Lower lobe of right lung (tissue), 2 donors: ENCODE data around the gene PDZRN4. TPM values are rescaled to one million over a fixed set of nuclear protein-coding genes. Genes with fewer than 3 reads are reported as not detected.

Source experiments
- ATAC-seq, 2 donors: fragments of 200-7000 bp; cut with Tn5 transposase; one replicate each; pipeline ENCODE4 v1.9.1; 2020 to 2022; ENCODE audit warnings: mild to moderate bottlenecking in 2 of 2, moderate library complexity in 2 of 2
- DNase-seq: peaks from one replicate; pipeline ENCODE4 v3.0.0-alpha.2; 2020
- H3K27ac ChIP-seq: fragments of 200-600 bp; one replicate; pipeline ENCODE4 v1.8.0; 2022
- H3K27me3 ChIP-seq: fragments of 200-600 bp; one replicate; pipeline ENCODE4 v1.8.0; 2022; ENCODE audit warnings: low read depth
- H3K36me3 ChIP-seq: fragments of 200-600 bp; one replicate; pipeline ENCODE4 v1.8.0; 2022; ENCODE audit warnings: mild to moderate bottlenecking
- H3K4me1 ChIP-seq: fragments of 200-600 bp; one replicate; pipeline ENCODE4 v1.8.0; 2022
- H3K4me3 ChIP-seq: fragments of 200-600 bp; one replicate; pipeline ENCODE4 v1.8.0; 2022; ENCODE audit warnings: mild to moderate bottlenecking
- H3K9me3 ChIP-seq: fragments of 200-600 bp; one replicate; pipeline ENCODE4 v1.8.0; 2022
- intact Hi-C: fragments of 100-400 bp; cut with DNase I; formaldehyde crosslinking; loops from one replicate; pipeline ENCODE4 v1.11.0; 2022
- total RNA-seq: library from RNA; stranded (reverse); fragmentation: NEBNext Ultra II Directional; extraction: Animal tissue kit (Norgen Biotek cat#: 25700); gene quantifications from one replicate; pipeline ENCODE4 v1.2.1, GENCODE V29; 2021
- TF ChIP-seq, protein P1 (sequence below): fragments of 200-600 bp; IDR thresholded peaks from one replicate; pipeline ENCODE4 v1.8.0; 2022; ENCODE audit warnings: antibody characterized with exemption, mild to moderate bottlenecking
- donor health status: DM: no; HTN: yes; CAD: no; lungs with severe emphysema.

Gene PDZRN4
- total RNA-seq, 1 donor from 2014 or later = 1.6 TPM

DNA sequence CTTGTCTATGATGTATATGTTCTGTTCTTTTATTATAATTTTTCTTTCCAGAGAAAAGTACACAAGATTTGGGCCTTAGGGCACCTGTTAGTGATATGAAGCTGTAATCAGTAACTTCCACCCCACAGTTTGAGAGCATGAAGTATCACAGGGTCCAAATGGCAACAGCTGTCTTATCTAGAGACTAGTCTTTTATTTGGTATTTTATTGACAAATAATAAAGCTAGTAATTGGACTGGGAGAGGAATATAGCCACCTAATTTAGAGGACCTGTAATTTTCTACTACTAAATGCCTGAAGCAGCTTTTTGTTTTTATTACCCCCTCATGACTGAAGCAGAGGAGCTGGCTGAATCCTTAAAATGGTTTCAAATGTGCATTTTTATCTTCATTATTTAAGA lies 174.8 kb downstream of the PDZRN4 start:
- no peak overlapping the region for H3K27ac ChIP-seq
- TF ChIP-seq, protein P1, sequence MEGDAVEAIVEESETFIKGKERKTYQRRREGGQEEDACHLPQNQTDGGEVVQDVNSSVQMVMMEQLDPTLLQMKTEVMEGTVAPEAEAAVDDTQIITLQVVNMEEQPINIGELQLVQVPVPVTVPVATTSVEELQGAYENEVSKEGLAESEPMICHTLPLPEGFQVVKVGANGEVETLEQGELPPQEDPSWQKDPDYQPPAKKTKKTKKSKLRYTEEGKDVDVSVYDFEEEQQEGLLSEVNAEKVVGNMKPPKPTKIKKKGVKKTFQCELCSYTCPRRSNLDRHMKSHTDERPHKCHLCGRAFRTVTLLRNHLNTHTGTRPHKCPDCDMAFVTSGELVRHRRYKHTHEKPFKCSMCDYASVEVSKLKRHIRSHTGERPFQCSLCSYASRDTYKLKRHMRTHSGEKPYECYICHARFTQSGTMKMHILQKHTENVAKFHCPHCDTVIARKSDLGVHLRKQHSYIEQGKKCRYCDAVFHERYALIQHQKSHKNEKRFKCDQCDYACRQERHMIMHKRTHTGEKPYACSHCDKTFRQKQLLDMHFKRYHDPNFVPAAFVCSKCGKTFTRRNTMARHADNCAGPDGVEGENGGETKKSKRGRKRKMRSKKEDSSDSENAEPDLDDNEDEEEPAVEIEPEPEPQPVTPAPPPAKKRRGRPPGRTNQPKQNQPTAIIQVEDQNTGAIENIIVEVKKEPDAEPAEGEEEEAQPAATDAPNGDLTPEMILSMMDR = no peak
- ATAC-seq (no peak), DNase-seq (no peak)
- no peaks in the 10 kb centered on the region for H3K36me3 ChIP-seq
- intact Hi-C loops = no loop called here
- no peak overlapping the region for H3K4me3 ChIP-seq
- no peaks in the 10 kb centered on the region for H3K4me1 ChIP-seq
- no peaks in the 10 kb centered on the region for H3K27me3 ChIP-seq
- H3K9me3 ChIP-seq = no peaks in the 10 kb centered on the region

- Histone ChIP-seq H3K9me3 (no peaks in the 10 kb centered on the region), H3K36me3 (no peaks in the 10 kb centered on the region), H3K27ac (no peak overlapping the region), H3K4me1 (no peaks in the 10 kb centered on the region), H3K4me3 (no peak overlapping the region), H3K27me3 (no peaks in the 10 kb centered on the region)
- TF ChIP-seq, protein P1 = no peak
- intact Hi-C loops = no loop called here
- ATAC-seq = no peak
- no peak for DNase-seq
Observed at GRCh38 chr12:41364211-41364610, 176.1 kb downstream of the PDZRN4 start.

GRCh38 chr12:41365653-41366171 lies 177.6 kb downstream of the PDZRN4 start:
- no peaks in the 10 kb centered on the region for H3K9me3 ChIP-seq
- no peaks in the 10 kb centered on the region for H3K27me3 ChIP-seq
- TF ChIP-seq, protein P1 = no peak
- no peak overlapping the region for H3K27ac ChIP-seq
- ATAC-seq = no peak
- no peak overlapping the region for H3K4me3 ChIP-seq
- H3K36me3 ChIP-seq = no peaks in the 10 kb centered on the region
- intact Hi-C loops = no loop called here
- no peaks in the 10 kb centered on the region for H3K4me1 ChIP-seq
- DNase-seq = no peak

DNA sequence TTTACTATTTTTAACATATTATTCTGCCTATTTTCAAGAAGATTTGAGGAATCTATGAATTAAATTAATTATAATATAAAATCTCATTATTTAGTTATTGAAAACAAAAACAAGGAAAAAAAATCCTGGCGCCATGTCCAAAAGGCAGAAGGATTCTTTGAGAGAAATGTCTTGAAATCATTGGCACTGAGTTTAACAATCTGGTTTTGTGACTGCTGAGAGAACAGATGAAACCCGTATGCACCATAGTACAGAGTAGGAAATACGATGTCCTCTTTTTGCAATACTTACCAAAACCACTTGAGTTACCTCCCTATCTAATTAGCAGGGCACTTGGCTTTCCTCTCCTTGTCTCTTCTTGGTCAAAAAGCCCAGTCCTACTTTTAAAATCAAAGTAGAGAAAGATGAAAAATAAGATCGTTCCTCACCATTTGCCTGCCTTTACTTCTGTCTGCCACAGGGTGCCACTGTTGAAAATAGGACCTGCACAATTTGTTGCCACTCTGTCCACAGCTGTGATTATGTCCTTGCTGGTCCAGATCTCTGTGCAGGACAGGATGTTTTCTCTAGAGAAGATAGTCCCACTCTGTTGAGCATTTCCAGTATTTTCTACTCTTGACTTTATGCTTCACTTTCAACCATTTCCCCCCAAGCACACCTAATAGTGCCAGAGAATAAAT lies 179.7 kb downstream of the PDZRN4 start:
- intact Hi-C loops = no loop called here
- Histone ChIP-seq H3K9me3 (no peaks in the 10 kb centered on the region), H3K4me3 (no peak overlapping the region), H3K4me1 (no peaks in the 10 kb centered on the region), H3K27me3 (no peaks in the 10 kb centered on the region), H3K36me3 (no peaks in the 10 kb centered on the region), H3K27ac (no peak overlapping the region)
- ATAC-seq = no peak
- TF ChIP-seq, protein P1 = no peak
- no peak for DNase-seq

DNA sequence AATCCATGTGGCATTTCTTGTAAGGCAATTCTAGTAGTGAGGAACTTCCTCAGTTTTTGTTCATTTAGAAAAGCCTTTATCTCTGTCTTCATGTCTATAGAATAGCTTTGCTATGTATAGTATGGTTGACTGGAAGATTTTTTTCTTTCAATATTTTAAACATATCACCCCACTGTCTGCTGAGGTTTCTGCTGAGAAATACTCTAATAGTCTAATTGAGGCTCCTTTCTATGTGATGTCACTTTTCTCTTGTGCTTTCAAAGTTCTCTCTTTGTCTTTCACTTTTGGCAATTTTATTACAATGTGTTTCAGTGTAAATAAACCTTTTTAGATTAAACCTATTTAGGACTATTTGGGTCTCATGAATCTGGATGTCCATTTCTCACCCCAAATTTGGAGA lies 192.8 kb downstream of the PDZRN4 start:
- H3K4me3 ChIP-seq = no peak overlapping the region
- no peaks in the 10 kb centered on the region for H3K27me3 ChIP-seq
- ATAC-seq (no peak), DNase-seq (no peak)
- no peak overlapping the region for H3K27ac ChIP-seq
- H3K36me3 ChIP-seq = no peaks in the 10 kb centered on the region
- intact Hi-C loops = no loop called here
- TF ChIP-seq, protein P1 = no peak
- H3K9me3 ChIP-seq = peaks cover 10% of the 10 kb centered on the region
- H3K4me1 ChIP-seq = no peaks in the 10 kb centered on the region
